ENCODE results near the gene CELSR2.
A peak's percentile ranks its signal among the peaks of the same experiment; 100 is the strongest.

The CELSR2 gene

DNA sequence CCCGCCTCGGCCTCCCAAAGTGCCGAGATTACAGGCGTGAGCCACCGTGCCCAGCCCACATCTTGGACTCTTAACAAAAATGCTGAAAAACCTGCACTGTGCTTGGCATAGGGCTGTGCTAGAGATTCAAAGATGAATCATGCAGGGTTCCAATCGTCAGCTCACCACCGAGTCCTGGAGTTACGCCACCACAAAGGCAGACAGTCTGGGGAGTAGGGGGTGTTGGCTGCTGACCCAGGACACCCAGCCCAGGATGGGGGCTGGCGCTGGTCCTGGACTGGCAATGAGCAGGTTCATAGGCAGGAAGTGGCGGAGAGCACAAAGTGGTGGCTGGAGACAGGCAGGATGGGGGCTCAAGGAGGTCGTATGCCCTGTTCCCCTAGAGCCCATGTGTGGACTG, 17.6 kb downstream of the CELSR2 start:
- DNase-seq: no peak

GRCh38 chr1:109267743-109268300, 18.5 kb downstream of the CELSR2 start:
- no peak for DNase-seq

GRCh38 chr1:109268431-109269211, 19.3 kb downstream of the CELSR2 start:
- no peak for DNase-seq

GRCh38 chr1:109269212-109269980, 20.1 kb downstream of the CELSR2 start:
- DNase-seq: no peak

DNA sequence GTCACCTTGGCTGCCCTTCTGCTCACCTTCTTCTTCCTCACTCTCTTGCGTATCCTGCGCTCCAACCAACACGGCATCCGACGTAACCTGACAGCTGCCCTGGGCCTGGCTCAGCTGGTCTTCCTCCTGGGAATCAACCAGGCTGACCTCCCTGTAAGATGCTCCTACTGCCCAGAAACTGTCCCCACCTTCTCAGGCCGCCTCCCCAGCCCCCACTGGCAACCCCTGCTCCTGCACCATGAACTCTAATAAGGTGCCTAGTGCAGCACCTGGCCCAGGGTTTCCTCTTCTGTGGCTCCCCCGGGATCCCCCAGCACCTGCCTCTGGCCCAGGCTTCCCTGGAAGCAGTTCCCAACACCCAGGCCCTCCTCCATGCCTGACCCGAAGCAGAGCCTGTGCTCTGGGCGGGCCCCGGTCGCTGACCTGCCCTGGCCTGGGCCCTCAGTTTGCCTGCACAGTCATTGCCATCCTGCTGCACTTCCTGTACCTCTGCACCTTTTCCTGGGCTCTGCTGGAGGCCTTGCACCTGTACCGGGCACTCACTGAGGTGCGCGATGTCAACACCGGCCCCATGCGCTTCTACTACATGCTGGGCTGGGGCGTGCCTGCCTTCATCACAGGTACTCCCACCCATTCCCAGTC, 20.8 kb downstream of the CELSR2 start:
- no peak for DNase-seq

GRCh38 chr1:109270623-109271317, 21.4 kb downstream of the CELSR2 start:
- DNase-seq: no peak

DNA sequence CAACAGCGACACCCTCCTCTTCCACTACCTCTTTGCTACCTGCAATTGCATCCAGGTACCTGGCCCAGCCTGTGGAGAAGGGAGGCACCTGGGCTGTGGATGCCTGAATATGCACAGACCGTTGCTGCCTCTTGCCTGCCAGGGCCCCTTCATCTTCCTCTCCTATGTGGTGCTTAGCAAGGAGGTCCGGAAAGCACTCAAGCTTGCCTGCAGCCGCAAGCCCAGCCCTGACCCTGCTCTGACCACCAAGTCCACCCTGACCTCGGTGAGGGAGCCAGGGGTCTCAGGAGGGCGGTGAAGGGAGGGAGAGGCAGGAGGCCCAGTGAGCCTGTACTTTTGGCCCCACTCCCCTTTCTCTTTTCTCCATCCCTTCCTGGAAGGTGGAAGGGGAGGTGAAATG, 22.1 kb downstream of the CELSR2 start:
- no peak for DNase-seq

- no peak for DNase-seq
These were observed 22.9 kb downstream of the CELSR2 start for GRCh38 chr1:109272021-109272799.

DNA sequence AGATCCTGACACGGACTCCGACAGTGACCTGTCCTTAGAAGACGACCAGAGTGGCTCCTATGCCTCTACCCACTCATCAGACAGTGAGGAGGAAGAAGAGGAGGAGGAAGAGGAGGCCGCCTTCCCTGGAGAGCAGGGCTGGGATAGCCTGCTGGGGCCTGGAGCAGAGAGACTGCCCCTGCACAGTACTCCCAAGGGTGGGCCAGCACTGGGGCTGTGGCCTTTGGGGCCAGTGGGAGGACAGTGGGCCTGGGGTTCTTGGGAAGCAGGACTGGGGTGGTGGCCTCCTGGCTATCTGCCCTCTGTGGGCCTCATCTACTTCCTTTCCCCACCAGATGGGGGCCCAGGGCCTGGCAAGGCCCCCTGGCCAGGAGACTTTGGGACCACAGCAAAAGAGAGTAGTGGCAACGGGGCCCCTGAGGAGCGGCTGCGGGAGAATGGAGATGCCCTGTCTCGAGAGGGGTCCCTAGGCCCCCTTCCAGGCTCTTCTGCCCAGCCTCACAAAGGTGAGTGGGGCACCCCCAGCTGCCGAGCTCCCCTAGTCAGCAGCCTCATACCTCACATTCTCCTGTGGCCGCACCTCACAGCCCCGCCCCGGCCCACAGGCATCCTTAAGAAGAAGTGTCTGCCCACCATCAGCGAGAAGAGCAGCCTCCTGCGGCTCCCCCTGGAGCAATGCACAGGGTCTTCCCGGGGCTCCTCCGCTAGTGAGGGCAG, 23.6 kb downstream of the CELSR2 start:
- no peak for DNase-seq

GRCh38 chr1:109273570-109274288, 24.4 kb downstream of the CELSR2 start:
- DNase-seq: no peak

DNA sequence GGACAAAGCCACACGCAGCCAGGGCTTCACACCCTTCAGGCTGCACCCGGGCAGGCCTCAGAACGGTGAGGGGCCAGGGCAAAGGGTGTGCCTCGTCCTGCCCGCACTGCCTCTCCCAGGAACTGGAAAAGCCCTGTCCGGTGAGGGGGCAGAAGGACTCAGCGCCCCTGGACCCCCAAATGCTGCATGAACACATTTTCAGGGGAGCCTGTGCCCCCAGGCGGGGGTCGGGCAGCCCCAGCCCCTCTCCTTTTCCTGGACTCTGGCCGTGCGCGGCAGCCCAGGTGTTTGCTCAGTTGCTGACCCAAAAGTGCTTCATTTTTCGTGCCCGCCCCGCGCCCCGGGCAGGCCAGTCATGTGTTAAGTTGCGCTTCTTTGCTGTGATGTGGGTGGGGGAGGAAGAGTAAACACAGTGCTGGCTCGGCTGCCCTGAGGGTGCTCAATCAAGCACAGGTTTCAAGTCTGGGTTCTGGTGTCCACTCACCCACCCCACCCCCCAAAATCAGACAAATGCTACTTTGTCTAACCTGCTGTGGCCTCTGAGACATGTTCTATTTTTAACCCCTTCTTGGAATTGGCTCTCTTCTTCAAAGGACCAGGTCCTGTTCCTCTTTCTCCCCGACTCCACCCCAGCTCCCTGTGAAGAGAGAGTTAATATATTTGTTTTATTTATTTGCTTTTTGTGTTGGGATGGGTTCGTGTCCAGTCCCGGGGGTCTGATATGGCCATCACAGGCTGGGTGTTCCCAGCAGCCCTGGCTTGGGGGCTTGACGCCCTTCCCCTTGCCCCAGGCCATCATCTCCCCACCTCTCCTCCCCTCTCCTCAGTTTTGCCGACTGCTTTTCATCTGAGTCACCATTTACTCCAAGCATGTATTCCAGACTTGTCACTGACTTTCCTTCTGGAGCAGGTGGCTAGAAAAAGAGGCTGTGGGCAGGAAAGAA, 25.5 kb downstream of the CELSR2 start:
- DNase-seq: no peak

GRCh38 chr1:109275706-109276345, 26.5 kb downstream of the CELSR2 start:
- no peak for DNase-seq

GRCh38 chr1:109277434-109278204, 28.3 kb downstream of the CELSR2 start:
- DNase-seq: peak; percentile 66 to 67

GRCh38 chr1:109279615-109280278, 30.4 kb downstream of the CELSR2 start:
- DNase-seq: no peak

DNA sequence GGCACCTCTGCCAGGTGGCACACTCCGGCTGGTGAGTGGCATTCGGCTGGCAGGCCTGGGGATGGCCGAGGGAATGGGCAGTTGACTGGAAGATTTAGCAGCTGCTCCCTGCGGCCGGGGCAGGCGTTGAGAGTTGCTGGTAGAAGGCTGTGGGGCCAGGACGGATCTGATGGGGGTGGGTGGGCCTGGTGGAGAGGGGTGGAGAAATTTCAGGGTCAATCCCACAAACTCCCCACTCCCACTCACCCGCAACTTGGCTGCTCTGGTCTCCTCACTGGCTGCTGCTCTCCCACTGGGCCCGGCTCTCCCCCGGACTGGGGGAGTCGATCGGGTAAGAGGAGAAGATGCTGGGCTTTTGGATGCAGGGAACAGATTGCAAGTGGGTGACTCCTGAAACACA, 31.5 kb downstream of the CELSR2 start:
- no peak for DNase-seq

GRCh38 chr1:109281680-109282496, 32.5 kb downstream of the CELSR2 start:
- no peak for DNase-seq

Data from stimulated activated CD4-positive, alpha-beta T cell treated with anti-CD3 and anti-CD28 coated beads, Interleukin-2, amount 100 ng/mL, for 48 hours (primary cell).